Activated T-helper 9 cell treated with anti-CD3 and anti-CD28 coated beads, Interleukin-2, amount 50 U/mL, for 16 hours (primary cell): ENCODE data around the gene ARMC2.
"Not testable (repeated sequence)": the region's sequence is repeated elsewhere in the genome, so short reads cannot be mapped to it uniquely, and the experiment has no call there.

ENCODE experiments used
- DNase-seq: peaks from one replicate; pipeline ENCODE4 v3.0.0-alpha.2; 2020; ENCODE audit warnings: low read depth

Gene ARMC2

DNA sequence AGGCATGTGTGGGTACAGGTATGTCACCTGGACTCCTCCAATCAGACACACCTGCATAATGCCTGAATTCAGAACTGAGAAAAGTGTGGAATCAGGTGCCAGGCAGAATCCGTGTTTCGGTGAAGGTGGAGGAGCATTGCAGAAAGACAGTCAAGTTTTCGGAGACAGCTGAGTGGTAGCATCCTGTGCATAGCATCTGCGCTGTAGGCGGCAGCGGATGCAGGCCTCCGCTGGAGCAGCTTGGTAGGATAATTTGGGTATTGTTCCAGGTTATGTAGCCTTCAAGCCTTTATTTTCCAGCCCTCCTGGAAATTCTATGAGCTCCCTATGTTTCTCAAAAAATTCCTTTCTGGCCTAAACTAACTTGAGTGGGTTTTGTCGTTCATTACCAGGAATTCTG lies 15.5 kb upstream of the ARMC2 start:
- no peak for DNase-seq

DNA sequence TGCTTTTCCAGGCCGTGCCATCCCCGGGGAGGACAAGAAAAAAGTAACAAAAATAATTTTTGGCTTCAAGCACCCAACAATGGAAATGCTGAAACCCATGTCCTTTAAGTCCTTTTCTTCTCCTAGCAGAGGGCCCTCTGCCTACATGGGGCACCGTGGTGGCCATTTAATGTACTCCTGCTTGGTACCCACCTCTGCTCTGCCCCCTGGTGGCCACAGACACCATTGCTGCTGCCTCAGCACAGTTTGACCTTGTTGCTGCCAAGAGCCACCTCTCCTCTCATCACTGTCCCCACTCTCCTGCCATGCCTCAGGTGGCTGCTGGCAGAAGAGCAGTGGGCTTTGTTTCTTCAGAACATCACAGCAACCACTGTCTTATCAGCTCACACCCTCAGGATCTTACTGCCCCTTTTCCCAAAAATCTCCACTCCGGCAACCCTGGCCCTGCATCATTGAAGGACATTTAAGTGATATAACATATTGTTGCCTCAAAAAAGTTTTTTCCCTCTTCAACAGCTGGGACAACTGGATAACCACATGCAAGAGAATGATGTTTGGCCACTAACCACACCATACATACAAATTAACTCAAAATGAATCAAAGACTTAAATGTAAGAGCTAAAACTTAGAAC lies 12.9 kb upstream of the ARMC2 start:
- DNase-seq: peak; percentile 75

DNA sequence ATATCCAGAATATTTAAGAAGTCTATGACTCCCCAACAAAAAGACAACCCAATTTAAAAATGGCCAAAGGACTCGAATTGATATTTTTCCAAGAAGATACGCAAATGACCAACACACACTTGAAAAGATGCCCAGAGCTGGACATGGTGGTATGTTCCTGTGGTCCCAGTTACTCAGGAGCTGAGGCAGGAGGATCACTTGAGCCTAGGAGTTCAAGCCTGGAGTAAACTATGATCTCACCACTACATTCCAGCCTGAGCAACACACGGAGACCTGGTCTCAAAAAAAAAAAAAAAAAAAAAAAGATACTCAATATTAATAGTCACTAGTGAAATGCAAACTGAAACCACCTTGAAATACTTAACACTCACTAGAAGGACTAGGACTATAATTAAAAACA lies 12.2 kb upstream of the ARMC2 start:
- no peak for DNase-seq

DNA sequence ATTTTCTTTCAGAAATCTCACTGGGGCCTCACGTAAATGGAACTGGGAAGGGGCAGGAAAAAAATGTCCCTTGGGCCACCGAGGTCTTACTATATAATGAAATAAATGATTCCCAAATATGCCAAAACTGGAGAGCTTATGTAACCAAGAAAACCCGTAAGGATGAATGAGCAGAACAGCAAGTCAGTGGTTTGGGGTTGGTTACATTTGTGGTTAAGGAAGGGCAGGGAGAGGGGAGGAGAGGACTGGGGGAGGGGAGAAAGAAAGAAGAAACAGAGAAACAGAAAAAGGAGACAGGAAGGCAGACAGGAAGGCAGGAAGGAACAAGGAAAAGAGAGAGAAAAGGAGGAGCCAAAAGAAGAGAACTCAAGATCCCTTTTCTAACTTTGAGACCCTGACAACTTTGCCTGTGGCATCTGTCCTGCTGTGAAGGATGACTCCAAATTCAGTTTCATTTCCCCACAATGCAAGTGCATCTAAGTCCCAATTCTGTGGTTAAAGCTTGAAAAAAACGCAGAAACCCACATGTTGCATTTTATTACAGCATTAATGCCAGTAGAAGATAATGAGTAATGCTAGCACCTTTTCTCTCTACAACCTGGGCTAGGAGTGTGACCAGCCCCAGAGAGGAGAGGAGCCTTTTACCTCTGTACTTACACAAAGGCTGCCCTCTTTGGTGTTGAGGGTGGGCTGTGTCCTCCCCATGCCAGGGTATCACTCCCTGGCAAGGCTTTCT lies 10.8 kb upstream of the ARMC2 start:
- DNase-seq: no peak

DNA sequence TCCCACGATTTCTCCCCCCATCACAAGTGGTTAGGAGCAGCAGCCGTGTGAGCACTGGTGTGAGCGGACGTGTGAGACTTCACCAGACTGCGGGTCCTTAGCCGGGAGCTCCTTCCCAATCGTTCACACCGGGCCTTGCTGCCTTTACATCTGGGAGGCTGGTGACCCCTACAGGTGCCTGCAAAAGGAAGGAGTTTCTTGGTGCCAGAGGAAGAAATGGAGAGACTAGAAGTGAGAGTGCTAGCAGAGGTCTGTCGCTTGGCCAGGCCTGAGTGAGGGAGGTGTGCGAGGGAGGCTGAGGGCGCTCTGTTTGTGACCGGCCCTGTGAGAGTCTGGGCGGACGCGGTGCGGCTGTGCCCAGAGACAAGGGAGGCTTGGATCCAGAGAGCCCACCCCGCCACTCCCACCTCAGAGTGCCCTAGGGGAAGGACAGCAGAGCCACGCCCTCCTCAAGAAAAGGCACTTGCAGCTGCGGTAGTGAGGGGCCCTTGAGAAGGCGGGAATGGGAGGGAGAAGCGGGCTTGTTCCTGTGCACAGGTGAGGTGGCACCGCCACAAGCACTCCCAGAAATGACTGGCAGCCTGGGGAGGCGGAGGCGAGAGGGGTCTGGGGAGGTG lies 10.0 kb upstream of the ARMC2 start:
- DNase-seq: no peak

GRCh38 chr6:108839083-108839642 lies 9.1 kb upstream of the ARMC2 start:
- no peak for DNase-seq

DNA sequence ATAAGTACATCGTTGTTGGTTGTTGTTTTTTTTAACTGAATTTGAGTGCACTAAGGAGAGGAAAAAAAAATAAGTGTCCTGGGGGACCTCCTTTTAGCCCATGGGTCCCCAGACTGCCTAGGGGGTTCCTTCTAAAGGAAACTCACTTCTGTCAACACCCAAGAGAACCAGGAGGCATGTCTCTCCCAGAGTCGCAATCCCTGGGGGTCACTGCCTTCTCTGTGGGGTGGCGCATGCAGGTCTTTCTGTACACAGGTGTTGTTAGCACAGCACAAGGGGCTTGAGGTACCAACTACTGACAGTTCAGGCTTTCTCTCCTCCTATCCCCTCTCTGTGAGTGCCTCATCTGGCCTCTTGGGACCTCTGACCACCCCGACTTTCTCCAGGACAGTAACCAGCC lies 7.3 kb upstream of the ARMC2 start:
- DNase-seq: no peak

DNA sequence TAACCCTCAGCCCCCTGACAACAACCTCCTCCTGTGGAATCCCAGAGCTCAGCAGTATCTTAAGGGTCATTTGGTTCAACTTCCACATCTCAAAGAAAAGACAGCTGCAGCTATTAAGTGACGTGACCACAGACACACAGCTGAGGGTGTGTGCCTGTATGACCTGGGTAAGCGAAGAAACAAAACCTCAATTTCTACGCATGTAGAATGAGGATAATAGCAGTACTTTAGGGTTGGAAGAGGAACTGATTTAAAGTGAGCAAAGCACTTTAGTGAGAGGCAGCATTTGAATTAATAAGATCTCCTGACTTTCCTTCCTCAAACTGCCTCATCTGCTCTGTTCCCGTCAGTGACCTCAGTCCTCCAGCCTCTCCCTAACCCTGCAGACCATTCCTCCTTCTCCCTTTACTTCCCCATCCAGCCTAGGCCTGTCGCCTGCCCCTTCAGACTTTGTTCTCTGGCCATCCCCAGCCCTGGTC lies 6.8 kb upstream of the ARMC2 start:
- DNase-seq: no peak

- no peak for DNase-seq
These were observed 4.1 kb upstream of the ARMC2 start for GRCh38 chr6:108844135-108844534.

- DNase-seq: no peak
These were observed 3.1 kb upstream of the ARMC2 start for GRCh38 chr6:108845145-108845544.

DNA sequence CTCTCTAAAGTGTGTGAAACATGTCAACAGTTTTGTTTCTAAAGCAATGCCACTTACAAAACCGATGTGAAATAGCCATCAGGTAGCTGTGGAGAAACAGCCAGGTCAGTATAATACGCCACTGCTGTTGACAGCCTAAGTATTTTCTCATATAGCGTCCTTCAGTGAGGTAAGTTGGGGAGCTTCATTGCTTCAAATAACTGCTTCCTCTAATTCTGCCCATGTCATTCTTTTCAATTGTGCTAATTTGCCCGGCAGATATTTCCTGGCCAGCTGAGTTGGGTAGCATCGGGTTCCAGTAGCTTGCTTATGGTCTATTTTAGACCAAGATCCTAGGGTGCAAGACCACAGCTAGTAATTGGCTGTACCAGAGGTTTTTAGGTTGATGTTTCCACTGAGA lies 2.1 kb upstream of the ARMC2 start:
- no peak for DNase-seq

GRCh38 chr6:108846628-108847027 lies 1.6 kb upstream of the ARMC2 start:
- no peak for DNase-seq

DNA sequence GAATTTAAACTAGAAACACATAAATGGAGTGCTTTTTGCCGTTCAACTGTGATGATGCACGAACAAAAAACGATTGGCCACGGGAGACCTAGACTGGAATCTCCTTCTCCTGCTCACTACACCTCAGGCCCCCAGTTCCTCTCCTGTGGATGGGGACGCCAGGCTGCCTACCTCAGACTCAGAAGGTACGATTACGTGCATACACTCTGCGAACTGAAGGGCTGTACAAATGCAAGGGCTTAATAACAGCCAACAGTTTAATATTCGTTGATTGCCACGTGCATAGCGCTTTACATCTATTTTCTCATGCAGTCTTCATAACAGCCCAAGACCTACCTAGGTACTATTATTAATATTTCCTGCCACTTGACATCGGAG lies 495 bp upstream of the ARMC2 start:
- no peak for DNase-seq

DNA sequence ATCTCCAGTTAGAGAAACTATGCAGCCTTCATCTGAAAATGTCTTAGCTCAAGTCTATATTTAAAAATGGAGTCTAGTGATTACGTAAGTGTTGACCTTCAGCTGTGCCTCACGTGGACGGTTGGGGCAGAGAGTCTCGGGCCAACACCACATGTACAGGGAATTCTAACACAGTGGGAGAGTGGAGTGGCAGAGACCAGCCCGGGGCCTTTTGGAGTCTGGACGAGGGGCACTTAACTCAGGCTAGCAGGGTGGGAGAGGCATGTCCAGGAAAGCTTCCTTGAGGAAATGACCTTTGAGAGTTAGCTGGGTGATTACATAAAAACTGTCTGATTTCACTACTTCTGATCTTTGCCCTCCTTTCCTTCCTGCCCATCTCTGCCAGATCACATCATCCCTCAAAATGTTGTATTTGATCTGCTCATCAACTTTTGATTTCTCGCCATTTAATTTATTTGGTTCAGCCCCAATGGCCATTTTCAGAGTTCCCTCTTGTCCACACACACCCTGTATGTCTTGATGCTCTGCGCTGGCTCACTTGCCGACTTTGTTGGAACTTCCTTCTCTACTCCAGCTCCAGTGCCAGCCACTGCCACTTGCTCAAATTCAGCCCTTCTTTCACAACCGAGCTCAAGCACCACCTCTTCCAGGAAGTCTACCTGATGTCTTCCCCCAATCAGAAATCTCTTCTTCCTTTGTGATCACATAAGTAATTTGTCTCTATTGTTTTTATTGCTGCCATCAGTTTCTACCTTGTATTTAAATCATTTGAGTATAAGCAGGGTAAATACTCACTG lies 2.6 kb downstream of the ARMC2 start:
- no peak for DNase-seq

DNA sequence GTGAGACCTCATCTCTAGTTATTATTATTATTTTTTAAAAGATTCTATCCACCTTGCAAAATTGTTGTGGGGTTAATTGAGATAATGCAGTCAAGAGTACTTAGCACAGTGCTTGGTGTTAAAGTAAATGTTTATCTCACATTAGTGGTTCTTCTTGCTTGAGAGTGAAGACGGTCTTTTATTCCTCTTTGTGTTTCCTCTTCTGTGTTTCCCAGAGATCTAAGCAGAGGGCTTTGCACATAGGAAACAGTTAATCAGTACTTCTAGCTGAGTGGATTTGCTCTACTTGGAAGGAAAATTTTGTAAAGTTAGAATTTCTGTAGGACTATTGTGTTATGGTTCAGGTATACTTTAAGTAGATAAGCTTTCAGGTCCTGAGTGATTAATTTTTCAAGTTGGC lies 3.5 kb downstream of the ARMC2 start:
- no peak for DNase-seq

DNA sequence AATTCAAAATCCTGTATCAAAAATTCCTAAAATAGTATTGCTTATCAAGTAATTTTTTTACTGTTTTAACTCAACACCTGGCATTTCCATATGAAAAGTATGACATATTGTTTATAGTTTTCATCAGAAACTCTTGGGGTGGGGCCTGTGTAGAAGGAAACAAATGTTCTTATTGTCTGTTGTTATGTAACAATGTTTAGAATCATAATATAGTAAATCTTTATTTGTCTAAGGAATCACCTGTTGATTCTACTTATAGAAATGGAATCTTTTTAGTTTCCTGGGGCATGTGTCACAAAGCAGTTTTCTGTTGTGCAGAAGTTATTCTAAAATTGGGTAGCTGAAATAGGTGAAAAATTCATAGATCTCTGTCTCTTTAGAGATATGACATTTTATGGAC lies 4.9 kb downstream of the ARMC2 start:
- no peak for DNase-seq

- DNase-seq: no peak
These were observed 14.4 kb downstream of the ARMC2 start for GRCh38 chr6:108862479-108863191.

GRCh38 chr6:108865751-108866286 lies 17.6 kb downstream of the ARMC2 start:
- DNase-seq: not testable (repeated sequence)

- no peak for DNase-seq
These were observed 18.6 kb downstream of the ARMC2 start for GRCh38 chr6:108866798-108867197.

DNA sequence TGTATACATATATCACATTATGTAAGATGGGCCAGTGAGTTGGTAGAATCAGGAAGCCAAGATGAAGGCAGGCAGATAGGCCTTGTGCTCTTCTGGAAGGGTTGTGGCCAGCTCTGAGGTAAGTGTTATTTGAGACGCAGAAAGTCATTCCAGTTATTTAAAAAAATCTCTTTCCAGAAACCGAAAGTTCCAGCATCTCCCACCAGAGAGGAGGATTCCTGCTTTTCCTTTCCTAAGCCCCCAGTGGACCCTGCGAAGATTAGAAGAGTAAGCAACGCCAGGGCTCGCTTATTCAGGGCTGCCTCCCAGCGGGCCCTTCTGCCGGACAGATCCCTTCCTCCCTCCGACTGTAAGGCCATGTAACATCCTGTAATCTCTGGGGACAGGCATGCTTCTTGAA lies 20.4 kb downstream of the ARMC2 start:
- DNase-seq: no peak

- DNase-seq: no peak
These were observed 21.7 kb downstream of the ARMC2 start for GRCh38 chr6:108869876-108870275.
